HTERT RPE-1 (cell line): ENCODE measurements around the gene COL6A2.

Source experiments
- in situ Hi-C: fragments of 300-500 bp; cut with MboI; formaldehyde crosslinking; loops from 4 replicates; pipeline ENCODE4 v1.14.3; 2020; ENCODE audit warnings: low sequenced_read_pairs

The COL6A2 gene

GRCh38 chr21:46124083-46124925 lies 26.4 kb downstream of the COL6A2 start:
- in situ Hi-C loops, result no loop called here

- in situ Hi-C loops, result no loop called here
These were observed 27.3 kb downstream of the COL6A2 start for GRCh38 chr21:46124926-46125845.

DNA sequence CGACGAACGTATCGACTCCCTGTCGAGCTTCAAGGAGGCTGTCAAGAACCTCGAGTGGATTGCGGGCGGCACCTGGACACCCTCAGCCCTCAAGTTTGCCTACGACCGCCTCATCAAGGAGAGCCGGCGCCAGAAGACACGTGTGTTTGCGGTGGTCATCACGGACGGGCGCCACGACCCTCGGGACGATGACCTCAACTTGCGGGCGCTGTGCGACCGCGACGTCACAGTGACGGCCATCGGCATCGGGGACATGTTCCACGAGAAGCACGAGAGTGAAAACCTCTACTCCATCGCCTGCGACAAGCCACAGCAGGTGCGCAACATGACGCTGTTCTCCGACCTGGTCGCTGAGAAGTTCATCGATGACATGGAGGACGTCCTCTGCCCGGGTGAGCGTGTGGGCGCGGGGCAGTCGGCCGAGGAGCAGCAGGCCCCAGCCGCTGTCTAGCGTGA lies 28.0 kb downstream of the COL6A2 start:
- in situ Hi-C loops, result no loop called here

DNA sequence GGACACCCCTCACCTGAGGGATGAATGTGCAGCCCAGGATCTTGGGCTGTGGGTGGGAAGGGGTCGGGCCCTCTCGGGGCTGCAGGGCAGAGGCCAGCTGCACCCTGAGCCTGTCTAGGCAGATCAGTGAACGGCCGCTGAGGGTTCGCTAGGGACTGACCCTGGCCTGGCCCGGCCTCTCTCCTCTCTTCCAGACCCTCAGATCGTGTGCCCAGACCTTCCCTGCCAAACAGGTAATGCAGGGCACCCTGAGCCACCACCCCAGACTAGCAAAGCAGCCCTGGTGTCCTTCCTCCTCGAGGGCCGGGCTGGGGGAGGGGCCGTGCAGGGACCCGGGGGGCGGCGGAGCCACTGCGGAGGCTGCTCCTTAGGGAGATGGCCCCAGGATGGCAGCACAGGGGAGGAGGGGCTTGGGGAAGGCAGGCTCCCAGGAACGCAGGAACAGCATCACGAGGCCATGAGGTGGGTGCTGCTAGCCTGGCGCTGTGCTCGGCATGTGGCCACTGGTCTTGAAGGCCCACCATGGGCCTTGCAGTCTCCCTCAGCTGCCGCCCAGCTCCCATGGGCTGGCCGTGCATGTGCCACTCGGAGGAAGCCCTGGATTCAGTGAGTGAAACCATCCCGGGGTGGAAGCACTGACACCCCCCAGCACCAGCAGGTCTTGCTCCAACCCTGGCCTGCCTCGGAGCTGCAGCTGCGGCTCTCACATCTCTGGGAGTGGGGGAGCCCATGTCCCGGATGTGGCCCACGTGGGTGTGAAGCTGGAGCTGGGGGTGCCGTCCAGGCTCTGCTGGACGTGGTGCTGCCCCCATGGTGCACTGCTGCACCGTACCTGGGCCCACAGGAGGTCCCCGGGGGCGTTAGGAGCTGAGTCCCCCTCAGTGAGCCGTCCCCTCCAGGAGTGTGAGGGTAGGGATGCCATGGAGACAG lies 28.7 kb downstream of the COL6A2 start:
- in situ Hi-C loops, result no loop called here

GRCh38 chr21:46127239-46128105 lies 29.6 kb downstream of the COL6A2 start:
- in situ Hi-C loops, result no loop called here

DNA sequence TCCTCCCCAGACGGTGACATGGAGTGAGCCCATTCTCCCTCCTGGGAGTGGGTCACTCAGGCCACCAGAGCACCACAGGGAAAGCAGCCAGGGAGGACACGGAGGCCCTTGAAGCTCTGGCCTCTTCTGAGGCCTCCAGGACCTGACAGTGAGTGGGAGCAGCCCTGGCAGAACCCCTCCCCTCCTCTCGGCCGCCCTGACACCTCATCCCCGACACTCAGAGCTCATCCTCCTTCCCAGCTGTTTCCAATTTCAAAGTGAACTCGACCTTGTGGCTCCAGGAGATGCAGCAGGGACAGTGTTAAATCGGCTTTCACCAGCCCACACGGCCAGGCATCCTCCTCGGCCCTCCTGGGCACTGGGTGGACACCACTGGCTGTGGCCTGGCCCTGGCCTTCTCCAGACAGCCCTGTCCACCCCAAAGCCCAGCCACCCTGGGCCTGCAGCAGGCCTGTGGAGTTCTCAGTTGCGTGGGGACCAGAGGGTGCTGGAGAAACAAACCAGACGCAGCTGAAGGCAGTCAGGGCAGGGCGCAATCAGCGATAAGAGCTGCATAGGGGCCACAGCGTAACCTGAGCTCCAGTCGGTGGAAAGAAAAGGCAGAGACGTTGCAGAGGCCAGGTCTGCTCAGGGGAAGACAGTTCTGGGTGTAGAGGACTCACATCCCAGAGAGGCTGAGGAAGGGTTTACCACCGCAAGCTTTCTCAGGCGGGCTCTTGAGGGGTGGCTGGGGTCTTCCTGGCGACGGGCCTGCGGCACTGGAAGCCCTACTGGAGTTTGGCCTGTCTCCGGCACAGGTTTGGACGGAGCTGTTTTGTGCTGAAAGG lies 30.4 kb downstream of the COL6A2 start:
- in situ Hi-C loops, result no loop called here

DNA sequence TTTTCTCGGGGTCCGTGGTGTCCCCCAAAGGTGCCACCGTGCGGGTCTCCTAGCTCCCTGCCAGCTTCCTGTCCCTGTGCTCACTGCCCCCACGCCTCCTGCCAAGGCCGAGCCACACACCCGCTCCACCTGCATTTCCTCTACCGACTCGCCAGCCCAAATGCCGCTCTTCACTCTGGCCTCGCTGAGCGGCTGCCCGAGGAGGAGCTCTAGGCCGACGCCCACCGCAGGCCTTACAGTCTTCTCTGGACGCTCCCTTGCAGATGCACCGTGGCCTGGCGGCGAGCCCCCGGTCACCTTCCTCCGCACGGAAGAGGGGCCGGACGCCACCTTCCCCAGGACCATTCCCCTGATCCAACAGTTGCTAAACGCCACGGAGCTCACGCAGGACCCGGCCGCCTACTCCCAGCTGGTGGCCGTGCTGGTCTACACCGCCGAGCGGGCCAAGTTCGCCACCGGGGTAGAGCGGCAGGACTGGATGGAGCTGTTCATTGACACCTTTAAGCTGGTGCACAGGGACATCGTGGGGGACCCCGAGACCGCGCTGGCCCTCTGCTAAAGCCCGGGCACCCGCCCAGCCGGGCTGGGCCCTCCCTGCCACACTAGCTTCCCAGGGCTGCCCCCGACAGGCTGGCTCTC lies 31.1 kb downstream of the COL6A2 start:
- in situ Hi-C loops, result no loop called here

GRCh38 chr21:46129846-46130651 lies 32.1 kb downstream of the COL6A2 start:
- in situ Hi-C loops, result no loop called here

- in situ Hi-C loops, result no loop called here
These were observed 33.1 kb downstream of the COL6A2 start for GRCh38 chr21:46130831-46131587.

DNA sequence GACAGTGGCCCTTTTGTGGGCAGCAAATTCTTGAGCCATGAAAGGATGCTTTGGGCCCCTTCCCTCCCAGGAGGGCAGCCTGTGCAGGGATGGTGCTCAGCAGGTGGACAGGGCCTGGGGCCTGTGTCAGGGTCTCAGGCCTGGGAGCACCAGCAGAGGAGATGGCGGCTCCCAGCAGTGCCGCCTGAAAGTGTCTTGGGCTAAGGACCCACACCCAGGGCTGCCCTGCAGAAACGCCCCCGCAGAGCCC lies 33.6 kb downstream of the COL6A2 start:
- in situ Hi-C loops, result no loop called here

DNA sequence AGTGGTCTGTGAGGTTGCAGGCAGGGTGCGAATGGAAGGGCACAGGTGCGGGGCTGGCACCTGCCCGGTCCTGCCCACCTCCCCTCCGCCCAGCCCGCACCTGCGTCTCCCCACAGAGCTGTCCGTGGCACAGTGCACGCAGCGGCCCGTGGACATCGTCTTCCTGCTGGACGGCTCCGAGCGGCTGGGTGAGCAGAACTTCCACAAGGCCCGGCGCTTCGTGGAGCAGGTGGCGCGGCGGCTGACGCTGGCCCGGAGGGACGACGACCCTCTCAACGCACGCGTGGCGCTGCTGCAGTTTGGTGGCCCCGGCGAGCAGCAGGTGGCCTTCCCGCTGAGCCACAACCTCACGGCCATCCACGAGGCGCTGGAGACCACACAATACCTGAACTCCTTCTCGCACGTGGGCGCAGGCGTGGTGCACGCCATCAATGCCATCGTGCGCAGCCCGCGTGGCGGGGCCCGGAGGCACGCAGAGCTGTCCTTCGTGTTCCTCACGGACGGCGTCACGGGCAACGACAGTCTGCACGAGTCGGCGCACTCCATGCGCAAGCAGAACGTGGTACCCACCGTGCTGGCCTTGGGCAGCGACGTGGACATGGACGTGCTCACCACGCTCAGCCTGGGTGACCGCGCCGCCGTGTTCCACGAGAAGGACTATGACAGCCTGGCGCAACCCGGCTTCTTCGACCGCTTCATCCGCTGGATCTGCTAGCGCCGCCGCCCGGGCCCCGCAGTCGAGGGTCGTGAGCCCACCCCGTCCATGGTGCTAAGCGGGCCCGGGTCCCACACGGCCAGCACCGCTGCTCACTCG lies 34.1 kb downstream of the COL6A2 start:
- in situ Hi-C loops, result no loop called here

DNA sequence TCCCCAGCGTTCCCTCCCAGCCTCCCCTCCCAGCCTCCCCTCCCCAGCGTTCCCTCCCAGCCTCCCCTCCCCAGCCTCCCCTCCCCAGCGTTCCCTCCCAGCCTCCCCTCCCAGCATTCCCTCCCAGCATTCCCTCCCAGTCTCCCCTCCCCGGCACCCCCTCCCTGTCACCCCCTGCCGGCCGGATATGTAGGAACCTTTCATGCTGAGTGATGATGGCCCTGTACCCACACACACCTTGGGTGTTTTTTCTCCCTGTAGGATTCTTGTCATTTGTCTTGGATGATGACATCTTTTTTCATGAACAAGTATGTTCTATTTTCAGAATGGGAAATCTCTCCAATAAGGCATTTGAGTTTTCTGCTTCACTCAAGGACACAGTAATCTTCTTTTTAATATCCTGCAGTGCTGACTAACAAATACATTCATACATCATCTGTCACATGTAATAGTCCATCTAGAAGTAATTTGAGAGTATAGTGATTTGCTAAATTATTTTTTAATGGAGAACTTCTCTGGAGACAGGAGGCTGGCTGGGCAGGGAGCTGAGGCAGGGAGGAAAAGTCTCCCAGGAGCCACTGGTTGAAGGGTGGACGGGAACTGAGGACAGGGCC lies 38.0 kb downstream of the COL6A2 start:
- in situ Hi-C loops, result no loop called here

- in situ Hi-C loops, result no loop called here
These were observed 38.9 kb downstream of the COL6A2 start for GRCh38 chr21:46136739-46137349.

DNA sequence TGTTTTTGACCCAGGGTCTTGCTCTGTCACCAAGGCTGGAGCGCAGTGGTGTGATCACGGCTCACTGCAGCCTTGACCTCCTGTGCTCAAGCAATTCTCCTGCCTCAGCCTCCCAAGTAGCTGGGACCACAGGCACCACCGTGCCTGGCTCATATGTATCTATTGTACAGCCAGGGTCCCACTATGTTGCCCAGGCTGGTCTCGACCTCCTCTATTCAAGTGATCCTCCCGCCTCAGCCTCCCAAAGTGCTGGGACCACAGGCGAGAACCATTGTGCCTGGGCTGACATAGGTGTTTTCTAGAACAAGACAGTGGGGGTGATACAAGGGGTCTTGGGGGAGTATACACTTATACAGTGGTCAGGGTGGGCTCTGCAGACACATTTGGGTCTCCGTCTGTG lies 40.0 kb downstream of the COL6A2 start:
- in situ Hi-C loops, result no loop called here

- in situ Hi-C loops, result no loop called here
These were observed 40.6 kb downstream of the COL6A2 start for GRCh38 chr21:46138383-46138970.
